Activated CD8-positive, alpha-beta T cell treated with anti-CD3 and anti-CD28 coated beads for 36 hours (primary cell): Measurements from ENCODE around the gene CLC. TPM values are rescaled to one million over a fixed set of nuclear protein-coding genes. Genes with fewer than 3 reads are reported as not detected.

Experiments used
- ATAC-seq: fragments of 200-7000 bp; cut with Tn5 transposase; one replicate; pipeline ENCODE4 v1.10.0; 2021; ENCODE audit warnings: mild to moderate bottlenecking, moderate library complexity
- CTCF ChIA-PET: fragments of 350-600 bp; sonication (Branson Sonifier 250); formaldehyde crosslinking; loops from one replicate; lab custom pipeline; 2021; ENCODE audit warnings: antibody characterized with exemption; lab: Charles Lee
- POLR2A ChIA-PET: fragments of 350-600 bp; sonication (Branson Sonifier 250); formaldehyde crosslinking; loops from one replicate; lab custom pipeline; 2021; ENCODE audit warnings: antibody characterized with exemption; lab: Charles Lee
- DNase-seq: peaks from one replicate; pipeline ENCODE4 v3.0.0-alpha.2; 2020
- H3K27ac Mint-ChIP-seq: one replicate; pipeline ENCODE4 v1.8.0; 2021; ENCODE audit warnings: mild to moderate bottlenecking, mixed read lengths
- H3K27me3 Mint-ChIP-seq: one replicate; pipeline ENCODE4 v1.8.0; 2021; ENCODE audit warnings: mixed read lengths
- H3K36me3 Mint-ChIP-seq: one replicate; pipeline ENCODE4 v1.8.0; 2021; ENCODE audit warnings: low read depth, mixed read lengths
- H3K4me1 Mint-ChIP-seq: one replicate; pipeline ENCODE4 v1.8.0; 2021; ENCODE audit warnings: low read depth, mixed read lengths
- H3K4me3 Mint-ChIP-seq: one replicate; pipeline ENCODE4 v1.8.0; 2021; ENCODE audit warnings: mild to moderate bottlenecking, moderate library complexity, mixed read lengths
- H3K9me3 Mint-ChIP-seq: one replicate; pipeline ENCODE4 v1.8.0; 2021; ENCODE audit warnings: mixed read lengths
- intact Hi-C: fragments of 100-400 bp; cut with micrococcal nuclease; formaldehyde crosslinking; loops from one replicate; pipeline ENCODE4 v1.10.0; 2022
- total RNA-seq, 2 experiments: library from RNA; stranded (reverse); gene quantifications; one replicate each; pipeline ENCODE4 v1.2.3, GENCODE V29; 2021
- TF ChIP-seq, protein P1 (sequence below): fragments of 200-600 bp; IDR thresholded peaks from one replicate; pipeline ENCODE4 v1.8.0; 2022; ENCODE audit warnings: antibody characterized with exemption, mild to moderate bottlenecking

The CLC gene
- not detected for total RNA-seq

DNA sequence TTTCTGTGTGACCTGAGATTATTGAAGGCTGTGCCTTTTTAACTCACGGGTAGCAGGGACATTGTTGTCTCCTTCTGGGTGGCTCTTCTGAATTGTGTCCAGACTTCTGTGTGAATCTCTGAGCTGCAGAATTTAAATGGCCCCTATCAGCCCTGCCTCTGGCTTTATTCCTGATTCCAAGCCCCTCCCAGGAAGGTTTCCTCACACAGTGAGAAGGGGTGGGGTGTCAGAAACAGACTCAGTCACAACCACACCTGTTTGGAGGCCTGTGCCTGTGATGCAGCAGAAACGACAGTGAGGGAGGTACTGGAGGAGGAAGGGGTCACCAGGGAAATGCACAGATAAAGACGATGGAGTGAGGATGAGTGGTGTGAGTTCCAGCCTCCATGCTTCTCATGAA is at the start of gene CLC:
Gene CLC (minus strand): TSS at position 139 of the 400 bp plus-strand sequence. CDS start 77 bp downstream, at position 62.
- DNase-seq (no peak), ATAC-seq (no peak)
- CTCF ChIA-PET, result no interaction called here
- POLR2A ChIA-PET, result no interaction called here
- intact Hi-C loops, result no loop called here
- Mint-ChIP-seq H3K27ac (no peak within 1 kb of the TSS), H3K9me3 (no peaks in the 10 kb centered on the region), H3K4me3 (no peak within 1 kb of the TSS), H3K36me3 (no peaks in the 10 kb centered on the region), H3K4me1 (peaks cover 18% of the 10 kb centered on the region), H3K27me3 (peaks cover 22% of the 10 kb centered on the region)
- TF ChIP-seq, protein P1, sequence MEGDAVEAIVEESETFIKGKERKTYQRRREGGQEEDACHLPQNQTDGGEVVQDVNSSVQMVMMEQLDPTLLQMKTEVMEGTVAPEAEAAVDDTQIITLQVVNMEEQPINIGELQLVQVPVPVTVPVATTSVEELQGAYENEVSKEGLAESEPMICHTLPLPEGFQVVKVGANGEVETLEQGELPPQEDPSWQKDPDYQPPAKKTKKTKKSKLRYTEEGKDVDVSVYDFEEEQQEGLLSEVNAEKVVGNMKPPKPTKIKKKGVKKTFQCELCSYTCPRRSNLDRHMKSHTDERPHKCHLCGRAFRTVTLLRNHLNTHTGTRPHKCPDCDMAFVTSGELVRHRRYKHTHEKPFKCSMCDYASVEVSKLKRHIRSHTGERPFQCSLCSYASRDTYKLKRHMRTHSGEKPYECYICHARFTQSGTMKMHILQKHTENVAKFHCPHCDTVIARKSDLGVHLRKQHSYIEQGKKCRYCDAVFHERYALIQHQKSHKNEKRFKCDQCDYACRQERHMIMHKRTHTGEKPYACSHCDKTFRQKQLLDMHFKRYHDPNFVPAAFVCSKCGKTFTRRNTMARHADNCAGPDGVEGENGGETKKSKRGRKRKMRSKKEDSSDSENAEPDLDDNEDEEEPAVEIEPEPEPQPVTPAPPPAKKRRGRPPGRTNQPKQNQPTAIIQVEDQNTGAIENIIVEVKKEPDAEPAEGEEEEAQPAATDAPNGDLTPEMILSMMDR, result no peak

DNA sequence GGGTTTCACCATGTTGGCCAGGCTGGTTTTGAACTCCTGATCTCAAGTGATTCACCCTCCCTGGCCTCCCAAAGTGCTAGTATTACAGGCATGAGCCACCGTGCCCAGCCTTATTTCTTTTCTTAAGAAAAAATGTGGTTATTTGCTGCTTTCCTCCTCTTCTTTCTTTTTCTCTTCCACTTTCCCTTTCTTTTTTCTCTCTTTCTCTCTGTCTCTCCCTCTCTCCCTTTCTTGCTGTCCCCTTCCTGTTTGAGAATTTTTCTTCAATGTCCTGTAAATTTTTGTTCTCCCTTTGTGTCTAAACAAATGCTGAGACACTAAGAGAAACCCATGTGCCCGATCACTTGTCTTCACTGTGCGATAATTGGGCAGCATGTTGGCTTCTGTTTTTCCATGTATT is 43.1 kb upstream of the CLC start:
- Mint-ChIP-seq H3K4me1 (peaks cover 4% of the 10 kb centered on the region), H3K36me3 (no peaks in the 10 kb centered on the region), H3K4me3 (no peak overlapping the region), H3K27me3 (peaks cover 24% of the 10 kb centered on the region), H3K27ac (no peak overlapping the region), H3K9me3 (no peaks in the 10 kb centered on the region)
- DNase-seq (no peak), ATAC-seq (no peak)
- TF ChIP-seq, protein P1, result no peak
- ChIA-PET CTCF (interaction anchor here (1.7 to 2.0 kb wide), 2 partner anchors 11 to 14 kb away, joined by 6 to 16 read pairs; no protein-coding TSS in a partner anchor), POLR2A (no interaction called here)
- intact Hi-C loops, result no loop called here

DNA sequence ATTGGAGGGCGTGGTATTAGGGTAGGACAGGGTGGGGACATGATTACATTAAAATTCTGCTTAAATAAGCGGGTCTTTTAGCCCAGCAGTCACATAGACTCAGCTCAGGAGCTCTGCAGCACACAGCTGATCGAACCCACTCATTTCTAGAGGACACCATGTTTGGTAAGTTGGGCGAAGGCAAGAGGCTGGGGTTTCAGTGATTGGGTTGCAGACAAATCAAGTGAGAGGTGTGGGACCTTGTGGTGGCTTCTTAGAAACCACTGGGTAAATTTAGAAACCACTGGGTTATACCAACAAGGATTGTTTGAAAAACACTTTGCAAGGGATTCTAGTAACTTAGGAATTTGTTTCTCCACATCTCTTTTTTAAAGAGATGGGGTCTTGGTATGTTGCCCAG is 40.9 kb upstream of the CLC start, which contains the start of gene LEUTX:
Gene LEUTX (plus strand): TSS at position 92 of the 400 bp plus-strand sequence. CDS start 67 bp downstream, at position 159.
- ATAC-seq (peak; percentile 47), DNase-seq (peak; percentile 33)
- H3K27ac Mint-ChIP-seq, result no peak within 1 kb of the TSS
- peaks cover 20% of the 10 kb centered on the region for H3K27me3 Mint-ChIP-seq
- CTCF ChIA-PET, result interaction anchor here (2.0 kb wide), 1 partner anchor 12 kb away, joined by 6 read pairs; no protein-coding TSS in a partner anchor
- H3K36me3 Mint-ChIP-seq, result no peaks in the 10 kb centered on the region
- TF ChIP-seq, protein P1, result no peak
- intact Hi-C loops, result no loop called here
- POLR2A ChIA-PET, result no interaction called here
- H3K9me3 Mint-ChIP-seq, result no peaks in the 10 kb centered on the region
- peaks cover 4% of the 10 kb centered on the region for H3K4me1 Mint-ChIP-seq
- no peak within 1 kb of the TSS for H3K4me3 Mint-ChIP-seq

DNA sequence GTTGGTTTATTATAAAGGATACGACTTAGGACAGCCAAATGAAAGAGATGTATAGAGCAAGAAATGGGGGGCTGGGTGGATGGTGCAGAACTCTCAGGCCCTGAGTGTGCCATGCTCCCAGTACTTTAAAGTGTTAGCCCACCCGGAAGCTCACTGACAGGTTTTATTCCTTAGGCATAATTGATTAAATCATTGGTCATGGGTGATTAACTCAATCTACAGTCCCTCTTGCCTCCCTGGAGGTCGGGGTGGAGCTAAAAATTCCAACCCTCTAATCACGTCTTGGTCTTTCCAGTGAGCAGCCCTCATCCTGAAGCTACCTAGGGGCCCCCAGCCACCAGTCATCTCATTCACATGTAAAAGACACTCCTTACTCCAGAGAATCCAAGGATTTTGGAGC is 31.0 kb upstream of the CLC start:
- Mint-ChIP-seq H3K36me3 (no peaks in the 10 kb centered on the region), H3K27ac (no peak overlapping the region), H3K9me3 (peaks cover 5% of the 10 kb centered on the region), H3K4me3 (no peak overlapping the region), H3K27me3 (peaks cover 17% of the 10 kb centered on the region), H3K4me1 (no peaks in the 10 kb centered on the region)
- TF ChIP-seq, protein P1, result no peak
- intact Hi-C loops, result loop anchor here (10.0 kb wide), 2 partner anchors 94 to 214 kb away; no protein-coding TSS in a partner anchor
- ChIA-PET POLR2A (interaction anchor here (1.0 kb wide), 1 partner anchor 60 kb away, joined by 3 read pairs; no protein-coding TSS in a partner anchor), CTCF (interaction anchor here (1.5 to 2.4 kb wide), 3 partner anchors 24 to 96 kb away, joined by 5 to 8 read pairs (median 5); no protein-coding TSS in a partner anchor)
- no peak for ATAC-seq
- DNase-seq, result no peak

DNA sequence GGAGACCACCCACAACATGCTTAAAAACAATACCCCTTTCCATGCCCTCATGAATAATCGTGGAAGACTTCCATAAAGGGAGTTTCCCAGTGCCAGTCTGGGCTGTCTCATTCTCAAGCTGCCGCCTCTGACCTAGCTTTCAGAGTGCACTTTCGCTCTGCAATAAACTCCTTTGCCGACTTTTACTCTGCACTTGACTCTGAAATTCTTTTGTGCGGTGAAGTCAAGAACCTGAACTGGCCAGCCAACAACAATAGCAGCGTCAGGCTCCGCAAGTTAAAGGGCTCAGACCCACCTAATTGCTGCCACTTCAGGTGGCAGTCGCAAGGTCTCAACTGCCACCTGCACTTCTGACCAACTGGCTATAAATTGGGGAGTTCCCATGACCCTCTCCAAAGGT is 30.5 kb upstream of the CLC start:
- Mint-ChIP-seq H3K4me3 (no peak overlapping the region), H3K27me3 (peaks cover 17% of the 10 kb centered on the region), H3K4me1 (no peaks in the 10 kb centered on the region), H3K27ac (no peak overlapping the region), H3K9me3 (peaks cover 5% of the 10 kb centered on the region), H3K36me3 (no peaks in the 10 kb centered on the region)
- intact Hi-C loops, result loop anchor here (10.0 kb wide), 2 partner anchors 94 to 214 kb away; no protein-coding TSS in a partner anchor
- ChIA-PET POLR2A (no interaction called here), CTCF (interaction anchor here (0.7 to 2.5 kb wide), 3 partner anchors 14 to 77 kb away, joined by 3 to 19 read pairs (median 5); partner anchors contain the start of gene FBL)
- ATAC-seq, result no peak
- DNase-seq, result no peak
- TF ChIP-seq, protein P1, result no peak
